Trophoblast cell (in vitro differentiated cells and primary cell): ENCODE data around the gene NAB2.

ENCODE experiments used
- DNase-seq, 2 donors: peaks; one replicate each; pipeline ENCODE4 v3.0.0-alpha.2; 2016
- H2AFZ ChIP-seq: 2 replicates; pipeline ENCODE4 v1.6.1; 2013; ENCODE audit warnings: low read length, moderate library complexity, mild to moderate bottlenecking; ENCODE audit not compliant: insufficient read depth, poor library complexity
- H2AK5ac ChIP-seq: 2 replicates; pipeline ENCODE4 v1.6.1; 2013; ENCODE audit warnings: mild to moderate bottlenecking, low read length
- H2BK120ac ChIP-seq: 2 replicates; pipeline ENCODE4 v1.6.1; 2013; ENCODE audit warnings: low read length, mild to moderate bottlenecking, moderate library complexity; ENCODE audit not compliant: insufficient read depth, poor library complexity
- H2BK12ac ChIP-seq: 2 replicates; pipeline ENCODE4 v1.6.1; 2013; ENCODE audit warnings: mild to moderate bottlenecking, low read length, moderate library complexity
- H2BK5ac ChIP-seq: 2 replicates; pipeline ENCODE4 v1.6.1; 2013; ENCODE audit warnings: low read length, low read depth, moderate library complexity, mild to moderate bottlenecking; ENCODE audit not compliant: poor library complexity
- H3K14ac ChIP-seq: 2 replicates; pipeline ENCODE4 v1.6.1; 2013; ENCODE audit warnings: mild to moderate bottlenecking, low read length
- H3K18ac ChIP-seq: 2 replicates; pipeline ENCODE4 v1.6.1; 2013; ENCODE audit warnings: mild to moderate bottlenecking, low read length
- H3K23ac ChIP-seq: 2 replicates; pipeline ENCODE4 v1.6.1; 2013; ENCODE audit warnings: low read length
- H3K27ac ChIP-seq: 2 replicates; pipeline ENCODE4 v1.5.1; 2013; ENCODE audit warnings: low read depth, mild to moderate bottlenecking, inconsistent platforms, low read length, moderate library complexity
- H3K27me3 ChIP-seq: 2 replicates; pipeline ENCODE4 v1.6.1; 2013; ENCODE audit warnings: inconsistent platforms, mild to moderate bottlenecking, low read length, moderate library complexity; ENCODE audit not compliant: insufficient read depth
- H3K36me3 ChIP-seq, 2 experiments: 1 replicate in 1 of 2; 2 replicates in 1 of 2; pipeline ENCODE4 v1.6.1; 2013; ENCODE audit warnings: low read length in 2 of 2, mild to moderate bottlenecking in 2 of 2, moderate library complexity in 1 of 2; ENCODE audit not compliant: insufficient read depth in 2 of 2, control insufficient read depth in 1 of 2
- H3K4ac ChIP-seq: 2 replicates; pipeline ENCODE4 v1.6.1; 2013; ENCODE audit warnings: low read depth, mild to moderate bottlenecking, low read length, moderate library complexity
- H3K4me1 ChIP-seq, 2 experiments: 1 replicate in 1 of 2; 2 replicates in 1 of 2; pipeline ENCODE4 v1.6.1; 2013; ENCODE audit warnings: low read length in 2 of 2, mild to moderate bottlenecking in 2 of 2, moderate library complexity in 1 of 2; ENCODE audit not compliant: insufficient read depth in 2 of 2, control insufficient read depth in 1 of 2
- H3K4me2 ChIP-seq: 2 replicates; pipeline ENCODE4 v1.6.1; 2013; ENCODE audit warnings: inconsistent platforms, mild to moderate bottlenecking, low read length, moderate library complexity
- H3K4me3 ChIP-seq: 2 replicates; pipeline ENCODE4 v1.5.1; 2013; ENCODE audit warnings: mild to moderate bottlenecking, low read depth, low read length, inconsistent platforms
- H3K79me1 ChIP-seq: one replicate; pipeline ENCODE4 v1.6.1; 2013; ENCODE audit warnings: low read length
- H3K79me2 ChIP-seq: 2 replicates; pipeline ENCODE4 v1.6.1; 2013; ENCODE audit warnings: low read length, mild to moderate bottlenecking; ENCODE audit not compliant: control insufficient read depth, insufficient read depth, poor library complexity
- H3K9ac ChIP-seq: 2 replicates; pipeline ENCODE4 v1.6.1; 2013; ENCODE audit warnings: mild to moderate bottlenecking, low read length
- H3K9me3 ChIP-seq: 2 replicates; pipeline ENCODE4 v1.6.1; 2013; ENCODE audit warnings: low read depth, mild to moderate bottlenecking, control low read depth, inconsistent platforms, low read length; ENCODE audit not compliant: insufficient read depth
- H4K12ac ChIP-seq: 2 replicates; pipeline ENCODE4 v1.6.1; 2013; ENCODE audit warnings: low read depth, mild to moderate bottlenecking, low read length, moderate library complexity
- H4K8ac ChIP-seq: 2 replicates; pipeline ENCODE4 v1.6.1; 2013; ENCODE audit warnings: low read depth, mild to moderate bottlenecking, low read length, moderate library complexity
- H4K91ac ChIP-seq: one replicate; pipeline ENCODE4 v1.6.1; 2013; ENCODE audit warnings: low read depth, mild to moderate bottlenecking, low read length, moderate library complexity
- WGBS: extraction: QIAGEN DNeasy Blood & Tissue Kit; methylation state at CpG from one replicate; pipeline ENCODE4 v1.1.7; 2013; ENCODE audit warnings: missing lambda C conversion rate; ENCODE audit not compliant: insufficient read length, insufficient coverage; ENCODE audit errors: extremely low coverage; 5-methylcytosine and 5-hydroxymethylcytosine counted together

Gene NAB2

DNA sequence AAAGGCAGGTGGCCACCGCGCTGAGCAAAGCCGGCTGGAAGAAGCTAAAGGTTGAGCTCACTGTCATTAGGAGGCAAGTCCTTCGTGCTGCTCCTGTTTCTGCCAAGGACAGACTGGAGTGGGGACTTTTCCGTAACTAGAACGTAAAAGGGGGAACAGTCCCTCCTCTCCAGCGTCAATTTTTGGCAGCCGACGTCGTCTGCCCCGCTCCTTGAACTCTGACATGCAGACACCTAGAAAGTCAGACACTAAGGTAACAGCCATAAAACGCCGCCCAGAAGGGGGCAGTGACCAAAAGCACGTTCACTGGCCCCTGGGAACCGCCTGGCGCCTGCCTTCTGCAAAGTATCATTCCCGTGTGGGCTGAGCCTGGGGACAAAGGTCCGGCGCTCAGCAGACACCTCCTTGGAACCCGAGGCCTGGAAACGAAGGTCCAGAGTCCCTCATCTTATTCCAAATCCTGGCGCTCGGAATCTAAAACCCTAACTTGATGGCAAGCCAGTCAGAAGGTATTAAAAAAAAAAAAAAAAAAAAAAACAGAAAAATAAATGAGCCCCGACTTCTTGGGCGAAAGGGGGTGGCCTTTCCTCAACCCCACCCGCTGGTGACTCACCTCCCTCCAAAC lies 38.3 kb downstream of the NAB2 start:
- Histone ChIP-seq H3K18ac (peak overlapping the region; percentile 75), H3K27ac (peak overlapping the region; percentile 98), H4K12ac (no peak overlapping the region), H2BK120ac (no peak overlapping the region), H3K4me3 (peak overlapping the region; percentile 87), H2BK5ac (no peak overlapping the region), H3K4ac (no peak overlapping the region), H3K23ac (no peak overlapping the region), H3K27me3 (no peaks in the 10 kb centered on the region), H2AK5ac (no peak overlapping the region), H4K8ac (no peak overlapping the region), H2AFZ (peak overlapping the region; percentile 54), H4K91ac (peak overlapping the region; percentile 63), H3K9ac (no peak overlapping the region), H3K36me3 (no peaks in the 10 kb centered on the region), H3K79me2 (peaks cover 22% of the 10 kb centered on the region), H3K4me2 (peak overlapping the region; percentile 98), H3K79me1 (peaks cover 20% of the 10 kb centered on the region), H2BK12ac (no peak overlapping the region), H3K9me3 (no peaks in the 10 kb centered on the region), H3K14ac (no peak overlapping the region), H3K4me1 (peaks cover 25 to 32% of the 10 kb centered on the region in 2 experiments)
- DNase-seq: peak; percentile 92 to 94
- WGBS: no CpG with 5 or more reads among the region's 26 CpGs

DNA sequence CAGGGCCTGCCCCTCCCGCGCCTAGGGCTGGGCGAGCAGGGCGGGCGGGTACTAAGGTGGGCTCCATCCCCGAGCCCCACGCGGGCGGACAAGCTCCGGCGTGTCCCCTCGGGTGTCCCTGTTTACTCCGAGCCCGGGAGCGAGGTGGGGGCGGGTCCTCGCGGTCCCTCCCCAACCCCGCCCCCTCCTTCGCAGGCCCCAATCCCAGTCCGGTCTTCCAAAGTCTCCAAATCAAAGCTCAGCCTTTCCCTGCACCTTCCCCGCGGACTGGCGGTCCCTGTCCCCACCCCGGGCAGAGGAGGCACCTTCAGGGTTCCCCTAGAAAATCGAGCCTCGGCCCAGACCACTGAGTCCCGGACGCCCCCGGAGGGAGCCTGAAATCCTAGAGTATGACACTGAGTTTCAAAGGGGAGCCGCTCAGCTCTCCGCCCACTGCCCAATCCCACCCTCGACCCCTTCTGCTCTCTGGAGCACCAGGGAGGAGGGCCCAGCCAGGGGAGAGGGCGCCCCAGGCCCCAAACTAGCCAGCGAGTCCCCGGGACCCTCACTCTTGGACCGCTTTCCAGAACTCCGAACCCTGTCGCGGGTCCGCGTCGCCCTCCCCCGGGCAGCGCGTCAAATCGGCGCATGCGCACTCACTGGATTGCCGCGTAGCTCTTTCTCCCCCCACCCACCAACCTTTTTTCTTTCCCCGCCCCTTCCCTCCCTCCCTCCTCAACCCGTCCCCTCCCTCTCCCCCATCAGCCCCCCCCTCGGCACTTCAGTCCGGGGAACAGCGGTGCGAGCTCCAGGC lies 39.0 kb downstream of the NAB2 start, which contains the start of gene LRP1:
Gene LRP1 (plus strand): TSS at position 758 of the 793 bp plus-strand sequence. CDS start 482 bp downstream, outside the sequence.
- Histone ChIP-seq H3K79me1 (peaks cover 27% of the 10 kb centered on the region), H3K27ac (peak within 1 kb of the TSS; percentile 98), H2AFZ (peak within 1 kb of the TSS; percentile 99), H2BK120ac (peak within 1 kb of the TSS; percentile 95), H4K91ac (peak within 1 kb of the TSS; percentile 99), H3K79me2 (peaks cover 27% of the 10 kb centered on the region), H2BK12ac (peak within 1 kb of the TSS; percentile 85), H3K4me3 (peak within 1 kb of the TSS; percentile 87), H3K36me3 (no peaks in the 10 kb centered on the region), H2BK5ac (peak within 1 kb of the TSS; percentile 99), H3K9ac (peak within 1 kb of the TSS; percentile 89), H4K12ac (peak within 1 kb of the TSS; percentile 83), H3K14ac (peak within 1 kb of the TSS; percentile 100), H3K4ac (peak within 1 kb of the TSS; percentile 98), H3K23ac (no peak within 1 kb of the TSS), H3K4me1 (peaks cover 32 to 39% of the 10 kb centered on the region in 2 experiments), H2AK5ac (peak within 1 kb of the TSS; percentile 98), H3K18ac (peak within 1 kb of the TSS; percentile 97), H3K9me3 (no peaks in the 10 kb centered on the region), H4K8ac (peak within 1 kb of the TSS; percentile 99), H3K27me3 (no peaks in the 10 kb centered on the region), H3K4me2 (peak within 1 kb of the TSS; percentile 98)
- peak; percentile 68 to 90 for DNase-seq
- no CpG with 5 or more reads among the region's 57 CpGs for WGBS

DNA sequence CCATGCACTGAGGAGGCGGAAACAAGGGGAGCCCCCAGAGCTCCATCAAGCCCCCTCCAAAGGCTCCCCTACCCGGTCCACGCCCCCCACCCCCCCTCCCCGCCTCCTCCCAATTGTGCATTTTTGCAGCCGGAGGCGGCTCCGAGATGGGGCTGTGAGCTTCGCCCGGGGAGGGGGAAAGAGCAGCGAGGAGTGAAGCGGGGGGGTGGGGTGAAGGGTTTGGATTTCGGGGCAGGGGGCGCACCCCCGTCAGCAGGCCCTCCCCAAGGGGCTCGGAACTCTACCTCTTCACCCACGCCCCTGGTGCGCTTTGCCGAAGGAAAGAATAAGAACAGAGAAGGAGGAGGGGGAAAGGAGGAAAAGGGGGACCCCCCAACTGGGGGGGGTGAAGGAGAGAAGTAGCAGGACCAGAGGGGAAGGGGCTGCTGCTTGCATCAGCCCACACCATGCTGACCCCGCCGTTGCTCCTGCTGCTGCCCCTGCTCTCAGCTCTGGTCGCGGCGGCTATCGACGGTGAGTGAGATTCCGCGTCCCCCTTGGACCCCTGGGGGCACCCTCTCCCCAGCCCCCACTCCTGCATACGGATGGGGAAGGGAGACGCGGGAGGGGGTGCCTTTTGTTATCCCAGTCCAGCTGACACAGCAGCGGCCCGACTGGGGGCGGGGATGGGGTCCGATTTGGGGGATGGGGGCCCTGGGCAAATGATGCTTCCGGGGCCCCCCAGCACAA lies 39.8 kb downstream of the NAB2 start:
- peak overlapping the region; percentile 88 for H2BK5ac ChIP-seq
- peak overlapping the region; percentile 94 for H3K14ac ChIP-seq
- peaks cover 37 to 45% of the 10 kb centered on the region in 2 experiments for H3K4me1 ChIP-seq
- H3K9me3 ChIP-seq: no peaks in the 10 kb centered on the region
- no peak overlapping the region for H3K23ac ChIP-seq
- peaks cover 31% of the 10 kb centered on the region for H3K79me1 ChIP-seq
- H3K27me3 ChIP-seq: no peaks in the 10 kb centered on the region
- peak in 1 of 2 donors; percentile 46 for DNase-seq
- H3K36me3 ChIP-seq: no peaks in the 10 kb centered on the region
- peak overlapping the region; percentile 79 for H2AFZ ChIP-seq
- peak overlapping the region; percentile 87 for H4K8ac ChIP-seq
- H3K79me2 ChIP-seq: peaks cover 27% of the 10 kb centered on the region
- H4K12ac ChIP-seq: peak overlapping the region; percentile 73
- peak overlapping the region; percentile 85 for H3K4me2 ChIP-seq
- peak overlapping the region; percentile 87 for H3K4me3 ChIP-seq
- no CpG with 5 or more reads among the region's 35 CpGs for WGBS
- H4K91ac ChIP-seq: peak overlapping the region; percentile 94
- peak overlapping the region; percentile 44 for H2BK12ac ChIP-seq
- H3K9ac ChIP-seq: peak overlapping the region; percentile 77
- H3K18ac ChIP-seq: peak overlapping the region; percentile 97
- peak overlapping the region; percentile 98 for H2AK5ac ChIP-seq
- peak overlapping the region; percentile 31 for H3K27ac ChIP-seq
- peak overlapping the region; percentile 98 for H3K4ac ChIP-seq
- H2BK120ac ChIP-seq: peak overlapping the region; percentile 90

DNA sequence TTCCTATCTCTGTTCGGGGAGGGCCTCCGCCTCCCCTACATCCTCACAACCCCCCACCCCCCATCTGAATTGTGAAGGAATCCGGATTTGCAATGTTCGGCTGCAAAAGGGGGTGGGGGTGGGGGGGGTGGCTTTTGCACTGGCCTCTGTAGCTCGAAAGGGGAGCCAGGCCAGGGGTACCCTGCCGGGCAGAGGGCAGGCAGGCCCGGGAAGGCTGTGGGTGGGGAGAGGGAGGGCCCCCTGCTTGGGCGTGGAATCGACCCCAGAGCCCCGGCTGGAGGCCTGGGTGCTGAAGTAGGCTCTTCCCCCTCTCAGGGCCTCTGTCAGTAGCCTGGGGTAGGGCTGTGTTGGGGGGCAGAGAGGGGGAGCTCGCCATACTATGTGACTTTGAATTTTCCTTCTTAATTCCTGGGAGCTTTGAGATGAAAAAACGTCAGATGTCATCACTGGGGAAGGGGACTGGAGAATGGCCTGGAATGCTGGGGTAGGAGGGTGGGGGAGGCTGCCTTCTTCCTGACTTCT lies 40.5 kb downstream of the NAB2 start:
- peak overlapping the region; percentile 94 for H4K91ac ChIP-seq
- H2BK5ac ChIP-seq: peak overlapping the region; percentile 59
- H3K27ac ChIP-seq: peak overlapping the region; percentile 50
- H3K4ac ChIP-seq: peak overlapping the region; percentile 98
- peak overlapping the region; percentile 77 for H3K9ac ChIP-seq
- no peaks in the 10 kb centered on the region for H3K36me3 ChIP-seq
- peak overlapping the region; percentile 29 for H4K8ac ChIP-seq
- H2BK120ac ChIP-seq: peak overlapping the region; percentile 37
- H3K79me2 ChIP-seq: peaks cover 30% of the 10 kb centered on the region
- H2AK5ac ChIP-seq: no peak overlapping the region
- H2AFZ ChIP-seq: no peak overlapping the region
- H3K4me1 ChIP-seq: peaks cover 44 to 52% of the 10 kb centered on the region in 2 experiments
- H3K27me3 ChIP-seq: no peaks in the 10 kb centered on the region
- peak overlapping the region; percentile 85 for H3K4me2 ChIP-seq
- H3K9me3 ChIP-seq: no peaks in the 10 kb centered on the region
- no peak for DNase-seq
- peaks cover 37% of the 10 kb centered on the region for H3K79me1 ChIP-seq
- H4K12ac ChIP-seq: no peak overlapping the region
- peak overlapping the region; percentile 55 for H3K14ac ChIP-seq
- H3K4me3 ChIP-seq: peak overlapping the region; percentile 87
- H3K23ac ChIP-seq: no peak overlapping the region
- no peak overlapping the region for H2BK12ac ChIP-seq
- WGBS: no CpG with 5 or more reads among the region's 12 CpGs
- peak overlapping the region; percentile 59 for H3K18ac ChIP-seq
